NB4 (cell line): ENCODE measurements around the gene EFNA3.
"Not testable (repeated sequence)": the region's sequence is repeated elsewhere in the genome, so short reads cannot be mapped to it uniquely, and the experiment has no call there.

ENCODE experiments used
- DNase-seq: peaks from one replicate; pipeline ENCODE4 v3.0.0; 2010; ENCODE audit warnings: low read depth
- H3K4me3 ChIP-seq: one replicate; pipeline ENCODE4 v1.5.1; 2011; ENCODE audit warnings: mild to moderate bottlenecking, low read depth, low read length, moderate library complexity
- MYC ChIP-seq: IDR thresholded peaks from 2 replicates; pipeline ENCODE4 v1.6.1; 2011; ENCODE audit warnings: low read depth, low read length
- POLR2A ChIP-seq: IDR thresholded peaks from 2 replicates; pipeline ENCODE4 v1.6.1; 2011; ENCODE audit warnings: mild to moderate bottlenecking; ENCODE audit not compliant: insufficient read length; ENCODE audit errors: extremely low read depth
- TF ChIP-seq, protein P1 (sequence below): IDR thresholded peaks from 2 replicates; pipeline ENCODE4 v1.6.1; 2011; ENCODE audit warnings: low read depth, low read length
- TF ChIP-seq, protein P2 (sequence below): IDR thresholded peaks from one replicate; pipeline ENCODE4 v1.5.1; 2012; ENCODE audit warnings: low read depth, low read length

The EFNA3 gene

DNA sequence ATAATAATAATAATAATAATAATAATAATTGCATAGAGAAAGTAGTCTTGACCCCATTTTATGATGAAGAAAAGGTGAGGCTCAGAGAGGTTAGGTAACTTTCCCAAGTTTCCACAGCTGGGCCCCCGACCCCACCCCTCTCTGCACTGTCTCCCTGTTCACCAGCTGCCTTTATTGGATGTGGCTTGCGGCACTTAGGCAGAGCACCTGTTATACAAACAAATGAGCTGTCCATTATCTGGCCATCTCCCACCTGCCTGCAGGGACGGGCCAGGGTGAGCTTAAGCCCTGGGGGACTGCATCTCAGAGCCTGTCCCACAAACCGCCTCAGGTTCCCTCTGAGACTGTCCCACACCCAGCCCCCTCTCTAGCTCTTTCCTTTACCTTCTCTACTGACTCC, 39.0 kb downstream of the EFNA3 start:
- no peak overlapping the region for H3K4me3 ChIP-seq
- TF ChIP-seq, protein P1, sequence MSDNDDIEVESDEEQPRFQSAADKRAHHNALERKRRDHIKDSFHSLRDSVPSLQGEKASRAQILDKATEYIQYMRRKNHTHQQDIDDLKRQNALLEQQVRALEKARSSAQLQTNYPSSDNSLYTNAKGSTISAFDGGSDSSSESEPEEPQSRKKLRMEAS: no peak
- no peak for TF ChIP-seq MYC
- no peak for DNase-seq

DNA sequence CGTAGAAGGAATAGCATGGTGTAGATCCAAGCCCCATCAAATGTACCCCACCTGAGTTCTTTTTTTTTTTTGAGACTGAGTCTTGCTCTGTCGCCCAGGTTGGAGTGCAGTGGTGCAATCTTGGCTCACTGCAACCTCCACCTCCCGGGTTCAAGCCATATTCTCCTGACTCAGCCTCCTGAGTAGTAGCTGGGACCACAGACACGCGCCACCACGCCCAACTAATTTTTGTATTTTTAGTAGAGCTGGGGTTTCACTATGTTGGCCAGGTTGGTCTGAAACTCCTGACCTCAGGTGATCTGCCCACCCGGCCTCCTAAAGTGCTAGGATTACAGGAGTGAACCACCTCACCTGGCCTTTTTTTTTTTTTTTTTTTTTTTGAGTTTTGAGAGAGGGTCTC, 39.5 kb downstream of the EFNA3 start:
- H3K4me3 ChIP-seq, DNase-seq: not testable (repeated sequence)

DNA sequence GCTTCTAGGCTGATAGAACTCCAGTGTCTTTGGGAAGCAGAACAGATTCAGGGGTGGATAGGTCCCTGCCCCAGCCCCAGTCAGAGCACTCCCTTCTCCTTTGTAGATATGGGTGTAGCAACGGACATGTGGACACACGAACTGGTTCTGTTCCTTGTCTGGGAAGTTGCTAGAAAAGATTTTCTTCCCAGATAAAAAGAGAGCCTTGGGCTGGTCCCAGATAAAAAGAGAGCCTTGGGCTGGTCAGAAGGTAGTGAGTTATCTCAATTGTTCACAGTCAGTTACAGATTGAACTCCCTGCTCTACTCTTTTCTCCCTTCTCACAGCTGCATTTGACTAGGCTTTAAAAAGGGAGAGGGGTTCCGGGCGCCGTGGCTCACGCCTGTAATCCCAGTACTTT, 41.6 kb downstream of the EFNA3 start:
- no peak for TF ChIP-seq POLR2A
- TF ChIP-seq, protein P2, sequence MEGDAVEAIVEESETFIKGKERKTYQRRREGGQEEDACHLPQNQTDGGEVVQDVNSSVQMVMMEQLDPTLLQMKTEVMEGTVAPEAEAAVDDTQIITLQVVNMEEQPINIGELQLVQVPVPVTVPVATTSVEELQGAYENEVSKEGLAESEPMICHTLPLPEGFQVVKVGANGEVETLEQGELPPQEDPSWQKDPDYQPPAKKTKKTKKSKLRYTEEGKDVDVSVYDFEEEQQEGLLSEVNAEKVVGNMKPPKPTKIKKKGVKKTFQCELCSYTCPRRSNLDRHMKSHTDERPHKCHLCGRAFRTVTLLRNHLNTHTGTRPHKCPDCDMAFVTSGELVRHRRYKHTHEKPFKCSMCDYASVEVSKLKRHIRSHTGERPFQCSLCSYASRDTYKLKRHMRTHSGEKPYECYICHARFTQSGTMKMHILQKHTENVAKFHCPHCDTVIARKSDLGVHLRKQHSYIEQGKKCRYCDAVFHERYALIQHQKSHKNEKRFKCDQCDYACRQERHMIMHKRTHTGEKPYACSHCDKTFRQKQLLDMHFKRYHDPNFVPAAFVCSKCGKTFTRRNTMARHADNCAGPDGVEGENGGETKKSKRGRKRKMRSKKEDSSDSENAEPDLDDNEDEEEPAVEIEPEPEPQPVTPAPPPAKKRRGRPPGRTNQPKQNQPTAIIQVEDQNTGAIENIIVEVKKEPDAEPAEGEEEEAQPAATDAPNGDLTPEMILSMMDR: no peak
- TF ChIP-seq, protein P1: no peak
- no peak for TF ChIP-seq MYC
- DNase-seq: no peak
- H3K4me3 ChIP-seq: no peak overlapping the region

DNA sequence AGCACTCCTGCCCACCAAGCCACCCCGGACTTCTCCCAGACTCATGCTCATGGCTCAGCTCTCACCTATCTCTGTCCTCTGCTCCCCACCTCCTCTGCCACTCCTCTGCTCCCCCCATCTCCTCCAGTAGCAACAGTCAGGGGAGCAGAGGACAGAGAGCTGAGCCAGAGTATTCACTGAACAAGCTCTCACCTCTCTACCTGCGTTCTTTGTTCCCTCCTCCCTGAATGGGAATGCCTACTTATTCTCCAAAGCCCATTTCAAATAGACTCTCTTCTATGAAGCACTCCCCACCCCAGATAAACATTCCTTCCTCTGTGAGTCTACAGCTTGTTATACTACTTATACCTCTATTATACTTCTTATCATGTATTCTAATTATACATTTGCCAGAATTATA, 42.6 kb downstream of the EFNA3 start:
- no peak overlapping the region for H3K4me3 ChIP-seq
- TF ChIP-seq POLR2A (no peak), MYC (no peak)
- TF ChIP-seq, protein P2: no peak
- TF ChIP-seq, protein P1: no peak
- no peak for DNase-seq

DNA sequence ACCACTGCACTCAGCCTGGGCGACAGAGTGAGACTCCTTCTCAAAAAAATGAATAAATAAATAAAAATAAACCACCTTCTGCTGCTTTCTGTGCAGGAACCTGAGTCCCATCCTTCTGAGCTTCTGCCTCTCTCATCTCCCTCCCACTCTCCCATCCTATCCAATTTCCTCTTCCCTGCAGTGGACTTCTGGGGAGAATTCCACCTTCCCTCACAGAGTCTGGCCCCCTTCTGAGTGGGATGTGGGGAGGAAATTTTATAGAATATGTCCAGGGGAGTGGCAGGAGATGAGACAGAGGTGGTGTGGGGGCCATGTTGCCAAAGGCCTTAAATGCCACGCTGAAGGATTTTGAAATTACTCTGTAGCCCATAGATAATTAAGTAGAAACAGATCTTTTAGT, 43.7 kb downstream of the EFNA3 start:
- no peak overlapping the region for H3K4me3 ChIP-seq
- DNase-seq: no peak
- TF ChIP-seq, protein P2: no peak
- no peak for TF ChIP-seq MYC
- TF ChIP-seq POLR2A: no peak
- TF ChIP-seq, protein P1: no peak

DNA sequence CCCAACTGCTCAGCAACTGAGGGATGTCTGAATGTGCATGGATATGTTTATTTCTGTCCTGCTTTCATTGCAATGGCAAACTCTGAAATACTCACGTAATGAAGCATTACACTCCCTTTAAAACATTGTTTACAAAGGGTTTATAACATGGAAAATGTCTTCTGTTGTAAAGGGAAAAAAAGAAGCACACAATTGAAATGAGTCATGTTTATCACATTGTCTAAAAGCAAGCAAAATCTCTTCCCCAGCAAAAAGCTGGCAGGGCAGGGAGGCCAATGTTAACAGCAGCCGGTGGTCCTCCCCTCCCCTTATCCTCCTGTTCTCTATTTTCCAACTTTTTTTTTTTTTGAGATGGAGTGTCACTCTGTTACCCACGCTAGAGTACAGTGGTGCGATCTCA, 45.2 kb downstream of the EFNA3 start:
- DNase-seq: no peak
- H3K4me3 ChIP-seq: no peak overlapping the region
- TF ChIP-seq, protein P2: no peak
- TF ChIP-seq POLR2A (no peak), MYC (no peak)
- TF ChIP-seq, protein P1: no peak

DNA sequence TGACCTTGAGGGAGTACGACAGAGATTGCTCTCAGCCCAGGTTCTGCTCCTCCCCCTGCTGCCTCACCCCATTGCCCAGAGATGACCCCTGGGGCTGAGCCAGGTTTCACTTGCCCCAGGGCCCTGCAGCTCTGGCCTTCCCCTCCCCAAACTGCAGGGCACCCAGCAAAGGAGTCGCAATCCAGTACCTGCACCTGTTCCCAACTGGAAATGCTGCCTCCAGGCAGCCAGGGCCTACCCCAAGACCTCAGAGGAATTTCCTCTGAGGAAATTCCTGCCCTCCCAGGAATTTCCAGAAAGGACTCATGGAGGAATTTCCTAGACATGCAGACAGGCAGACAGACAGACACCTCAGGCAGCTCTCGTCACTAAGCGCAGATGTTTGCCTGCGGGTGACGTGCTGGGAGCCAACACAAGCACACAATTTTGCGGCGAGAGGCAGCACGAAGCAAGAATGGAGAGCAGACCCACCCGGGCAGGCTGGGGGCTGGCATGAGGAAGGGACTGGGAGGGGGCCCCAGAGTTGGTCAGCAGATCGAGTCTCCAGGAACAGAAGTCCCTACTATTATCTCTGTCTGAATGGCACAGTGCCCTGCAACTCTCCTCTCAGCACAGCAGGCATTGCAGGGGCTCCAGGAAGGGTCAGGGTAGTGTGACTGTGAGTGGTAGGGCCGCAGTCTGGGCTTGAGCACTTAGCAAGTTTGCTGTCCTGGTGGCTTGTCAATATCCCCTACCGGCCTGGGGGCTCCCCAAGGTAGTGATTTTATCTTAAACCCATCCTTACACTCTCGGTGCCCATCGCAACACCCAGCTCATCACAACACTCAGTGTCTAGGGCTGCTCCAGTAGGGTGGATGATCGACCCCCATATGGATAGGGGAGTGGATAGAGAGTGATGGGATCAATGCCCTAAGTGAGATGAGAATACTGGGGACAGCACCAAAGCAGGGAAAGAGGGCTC, 46.1 kb downstream of the EFNA3 start:
- H3K4me3 ChIP-seq: no peak overlapping the region
- DNase-seq: no peak
- TF ChIP-seq, protein P1: no peak
- TF ChIP-seq MYC (no peak), POLR2A (no peak)
- TF ChIP-seq, protein P2: no peak
